Activated gamma-delta T cell treated with Interleukin-2 at 50 U/mL for 16 hours (primary cell): ENCODE measurements around the gene LRCOL1.

Experiments used
- DNase-seq: peaks from one replicate; pipeline ENCODE4 v3.0.0-alpha.2; 2020

LRCOL1 gene

DNA sequence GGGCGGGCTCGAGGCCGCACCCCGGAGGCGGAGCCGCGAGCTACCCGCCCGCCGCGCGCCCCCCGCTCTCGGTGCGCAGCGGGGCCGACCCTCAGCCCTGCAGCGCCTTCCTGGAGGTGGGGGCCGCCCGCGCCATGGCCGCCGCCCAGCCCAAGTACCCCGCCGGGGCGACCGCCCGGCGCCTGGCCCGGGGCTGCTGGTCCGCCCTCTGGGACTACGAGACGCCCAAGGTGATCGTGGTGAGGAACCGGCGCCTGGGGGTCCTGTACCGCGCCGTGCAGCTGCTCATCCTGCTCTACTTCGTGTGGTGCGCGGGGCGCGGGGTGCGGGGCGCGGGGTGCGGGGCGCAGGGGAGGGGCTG is 8.3 kb upstream of the LRCOL1 start, which contains the start of gene P2RX2:
P2RX2 (plus strand) TSS at position 94 of the 361 bp plus-strand sequence; CDS start at position 135, 41 bp downstream.
- DNase-seq: no peak

GRCh38 chr12:132617822-132618682 is 7.7 kb upstream of the LRCOL1 start:
- no peak for DNase-seq

DNA sequence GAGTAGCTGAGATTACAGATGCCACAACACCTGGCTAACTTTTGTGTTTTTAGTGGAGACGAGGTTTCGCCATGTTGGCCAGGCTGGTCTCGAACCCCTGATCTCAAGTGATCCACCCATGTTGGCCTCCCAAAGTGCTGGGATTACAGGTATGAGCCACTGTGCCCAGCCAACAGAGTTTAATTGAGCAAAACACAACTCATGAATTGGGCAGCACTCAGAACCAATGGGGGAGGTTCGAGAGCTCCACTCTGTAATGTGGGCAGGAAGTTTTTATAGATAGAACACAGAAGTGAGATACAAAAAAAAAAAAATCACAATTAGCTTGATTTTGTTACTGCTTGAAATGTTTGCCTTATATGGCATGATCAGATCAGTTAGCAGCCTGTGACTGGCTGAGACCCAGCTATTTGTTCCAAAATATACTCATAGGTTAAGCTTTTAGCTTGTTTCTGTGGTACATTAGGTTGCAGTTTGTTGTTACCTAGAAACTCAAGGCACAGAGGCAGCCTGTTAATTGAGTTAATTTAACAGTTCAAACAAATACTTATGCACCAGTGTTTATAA is 6.8 kb upstream of the LRCOL1 start:
- DNase-seq: no peak

GRCh38 chr12:132615579-132616038 is 5.2 kb upstream of the LRCOL1 start:
- DNase-seq: no peak

DNA sequence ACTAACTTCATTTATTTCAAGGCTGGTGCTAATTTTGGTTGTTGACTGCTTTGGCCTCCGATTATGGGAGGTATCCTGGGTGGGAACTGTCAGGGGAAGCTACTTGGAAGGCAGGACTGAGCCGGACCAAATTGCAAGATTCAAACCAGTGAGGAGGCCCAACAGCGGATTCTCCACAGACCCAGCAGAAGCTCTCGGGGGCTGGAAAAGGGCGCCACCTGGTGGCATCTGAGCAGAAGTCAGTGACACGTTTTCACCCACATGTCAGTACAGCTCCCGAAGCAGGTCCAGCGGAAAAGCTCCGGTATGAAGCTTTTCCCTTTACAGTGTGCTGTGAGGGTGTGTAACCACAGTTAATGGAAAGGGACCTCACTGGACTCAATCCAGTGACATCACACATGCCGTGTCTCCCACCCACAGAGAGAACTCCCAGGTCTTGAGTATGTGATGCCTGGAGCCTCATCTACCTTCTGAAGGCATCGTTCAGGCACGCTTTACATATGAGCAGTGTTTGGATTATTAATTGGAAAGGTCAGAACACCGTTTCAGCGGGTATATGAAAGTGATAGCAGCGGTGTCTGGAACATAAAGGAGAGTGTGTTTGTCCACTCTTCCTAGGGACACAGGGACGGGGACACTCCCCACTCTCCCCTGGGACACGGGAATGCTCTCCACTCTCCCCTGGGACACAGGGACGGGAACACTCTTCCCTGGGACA is 4.6 kb upstream of the LRCOL1 start:
- peak; percentile 83 for DNase-seq

- no peak for DNase-seq
Measured at GRCh38 chr12:132614029-132614428, 3.6 kb upstream of the LRCOL1 start.

GRCh38 chr12:132611620-132612019 is 1.2 kb upstream of the LRCOL1 start:
- DNase-seq: no peak

DNA sequence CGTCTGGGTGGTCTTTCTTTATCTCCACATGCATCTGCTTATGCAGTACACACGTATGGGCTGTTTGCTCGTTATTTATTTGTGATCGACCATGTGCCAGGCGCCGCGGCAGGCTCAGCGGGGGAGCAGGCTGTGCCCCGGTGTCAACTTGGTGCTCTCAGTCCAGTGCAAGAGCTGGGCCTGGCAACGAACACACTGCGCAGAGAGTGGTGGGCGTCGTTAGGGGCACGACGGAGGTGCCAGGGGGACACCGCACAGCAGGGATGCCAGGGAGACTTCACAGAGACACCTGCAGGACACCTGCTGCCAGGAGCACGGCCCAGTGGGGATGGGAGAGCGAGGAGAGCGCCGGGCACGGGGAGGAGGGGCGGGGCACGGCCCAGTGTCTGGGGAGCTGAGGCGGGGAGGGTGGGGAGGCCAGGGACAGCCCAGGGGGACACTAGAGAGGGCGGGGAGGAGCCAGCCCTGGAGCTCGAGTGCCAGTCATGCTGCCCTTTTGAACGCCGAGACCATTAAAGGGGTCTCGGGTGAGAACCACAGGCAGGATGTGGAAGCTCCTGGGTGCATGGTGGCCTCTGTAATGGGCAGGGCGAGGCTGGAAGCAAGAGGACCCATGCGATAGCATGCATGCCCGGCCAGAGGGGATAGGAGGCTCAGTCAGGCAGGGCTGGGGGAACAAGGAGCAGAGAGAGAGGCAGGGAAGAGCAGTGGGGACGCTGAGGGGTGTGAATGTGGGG is 652 bp upstream of the LRCOL1 start:
- no peak for DNase-seq

DNA sequence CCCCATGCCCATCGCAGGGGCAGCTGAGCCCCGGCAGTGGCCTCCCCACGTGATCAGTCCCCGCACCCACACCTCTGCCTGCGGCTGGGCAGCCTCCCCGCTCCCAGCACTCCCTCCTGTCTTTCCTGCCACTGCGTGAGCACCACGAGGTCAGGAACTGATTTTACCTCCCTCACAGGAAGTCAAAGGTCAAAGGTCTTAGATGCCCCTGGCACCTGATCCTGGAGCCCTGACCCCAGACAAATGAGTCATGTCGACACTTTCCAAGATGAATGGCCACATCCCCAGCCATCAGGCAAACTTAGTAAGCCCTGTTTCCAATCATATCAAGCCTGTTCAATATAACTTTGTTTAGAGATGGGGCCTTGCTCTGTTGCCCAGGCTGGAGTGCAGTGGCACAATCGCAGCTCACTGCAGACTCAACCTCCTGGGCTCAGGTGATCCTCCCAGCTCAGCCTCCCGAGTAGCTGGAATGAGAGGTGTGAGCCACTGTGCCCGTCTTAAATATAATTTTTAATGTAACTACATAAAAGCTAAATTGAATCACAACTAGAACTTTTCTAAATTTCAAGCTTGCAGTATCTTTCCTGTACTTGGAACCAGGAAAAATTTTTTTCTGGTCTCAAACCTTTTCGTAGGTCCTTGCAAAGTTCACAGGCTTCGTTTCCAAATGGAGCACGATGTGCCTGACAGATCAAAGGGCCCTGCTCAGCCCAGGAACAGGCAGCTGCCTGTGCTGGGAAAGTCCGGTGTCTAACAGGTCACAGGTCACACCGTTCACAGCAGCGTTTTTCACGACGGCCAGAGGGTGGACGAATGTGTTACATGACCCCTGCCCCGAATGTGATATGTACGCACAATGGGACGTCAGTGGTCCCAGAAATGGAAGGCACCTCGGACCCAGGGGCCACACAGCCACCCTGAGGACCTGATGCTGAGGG is 1.9 kb downstream of the LRCOL1 start:
- no peak for DNase-seq

DNA sequence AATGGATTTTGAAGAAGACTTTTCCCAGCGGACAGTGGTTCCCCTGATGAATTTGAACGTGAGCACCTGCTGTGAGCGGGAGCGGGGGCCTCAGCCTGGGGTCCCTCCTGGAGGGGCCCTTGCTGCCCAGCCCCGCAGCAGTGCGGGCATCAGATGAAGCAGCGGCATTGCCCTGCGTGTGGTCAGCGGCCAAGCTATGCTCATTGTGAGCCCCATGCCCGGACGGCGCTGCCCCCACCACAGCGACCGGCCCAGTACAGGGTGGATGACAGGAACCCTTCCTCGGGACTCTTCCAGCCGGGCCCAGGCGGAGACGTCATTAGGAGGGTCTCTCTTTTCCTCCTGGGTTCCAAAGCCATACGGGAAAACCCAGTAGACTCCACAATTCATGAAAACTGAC is 3.5 kb downstream of the LRCOL1 start:
- DNase-seq: no peak

- no peak for DNase-seq
Measured at GRCh38 chr12:132606466-132606865, 3.9 kb downstream of the LRCOL1 start.

GRCh38 chr12:132605892-132606291 is 4.5 kb downstream of the LRCOL1 start:
- no peak for DNase-seq

GRCh38 chr12:132604668-132605441 is 5.5 kb downstream of the LRCOL1 start:
- no peak for DNase-seq

DNA sequence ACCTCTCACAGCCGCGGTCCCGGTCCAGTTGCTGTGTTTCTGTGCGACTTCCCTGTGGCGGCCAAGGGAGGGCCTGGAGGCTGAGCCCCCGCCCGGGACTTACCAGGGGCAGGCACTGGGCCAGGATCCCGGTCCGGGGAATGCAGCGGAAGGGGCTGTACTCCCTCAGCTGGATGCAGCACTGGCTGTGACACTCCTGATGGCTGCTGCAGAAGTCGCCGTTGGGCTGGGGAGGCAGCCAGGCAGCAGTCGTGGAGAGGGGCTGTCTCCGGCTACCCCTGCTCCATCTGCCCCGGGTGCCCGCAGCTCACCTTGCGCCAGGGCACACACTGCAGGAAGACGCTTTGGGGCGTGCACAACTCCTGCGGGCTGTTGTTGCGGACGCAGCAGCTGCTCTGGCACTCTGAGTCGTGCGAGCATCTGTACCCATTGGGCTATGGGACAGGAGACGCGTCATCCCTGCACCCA is 6.2 kb downstream of the LRCOL1 start:
- DNase-seq: no peak

DNA sequence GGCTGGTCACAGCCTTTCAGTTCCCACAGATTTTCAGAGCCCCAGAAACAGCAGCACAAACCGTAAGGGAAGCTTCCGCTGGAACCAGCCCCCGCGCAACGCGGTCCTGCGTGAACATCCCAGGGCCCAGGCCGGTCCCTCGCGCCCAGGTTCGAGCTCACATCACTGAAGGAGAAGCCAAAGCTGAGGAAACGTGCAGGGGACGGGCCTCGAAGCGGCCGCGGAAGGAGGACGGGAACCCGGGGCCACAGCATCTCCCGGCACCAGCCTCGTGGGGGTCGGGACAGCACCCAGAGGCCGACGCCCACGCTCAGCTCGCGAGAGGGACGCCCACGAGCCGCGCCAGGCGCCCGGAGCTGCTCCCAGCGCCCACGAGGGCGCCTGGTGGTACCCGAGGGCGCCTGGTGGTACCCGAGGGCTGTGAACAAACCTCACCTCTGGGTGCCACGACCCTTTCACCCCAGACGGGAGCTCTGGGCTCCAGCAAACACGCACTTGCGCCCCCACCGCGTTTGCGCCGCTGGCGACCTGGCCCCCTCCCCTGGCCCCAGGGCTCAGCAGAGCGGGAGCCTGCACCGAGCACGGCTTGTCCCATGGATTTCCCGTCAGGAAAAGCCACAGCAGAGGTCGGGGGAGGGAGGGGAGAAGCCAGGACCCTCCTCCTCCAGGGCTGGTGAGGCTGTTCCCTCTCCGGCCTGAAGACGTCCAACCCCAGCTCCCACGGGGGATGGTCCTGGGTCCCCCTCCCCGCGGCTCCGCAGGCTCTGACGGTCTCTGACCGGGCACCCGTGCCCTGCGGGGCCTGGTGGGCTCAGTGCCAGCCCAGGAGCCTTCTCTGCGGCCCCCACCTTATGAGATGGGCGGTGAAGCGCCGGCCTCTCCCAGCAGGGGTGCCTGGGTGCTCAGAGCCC is 6.9 kb downstream of the LRCOL1 start:
- no peak for DNase-seq

GRCh38 chr12:132602572-132603239 is 7.7 kb downstream of the LRCOL1 start:
- no peak for DNase-seq

- DNase-seq: no peak
Measured at GRCh38 chr12:132601171-132601883, 9.1 kb downstream of the LRCOL1 start.
